ENCODE data around the gene SLC35A3. TPM values are rescaled to one million over a fixed set of nuclear protein-coding genes. Genes with fewer than 3 reads are reported as not detected.

The SLC35A3 gene
- total RNA-seq = 34.7 and 51.5 TPM in 2 replicates

GRCh38 chr1:99969729-99970621 lies at the start of gene SLC35A3:
SLC35A3 (plus strand) TSS chr1:99969996; CDS start chr1:99993555, 23,559 bp downstream.

Other genes starting within 250 kb of the SLC35A3 start
- 12.0 and 27.6 TPM in 2 replicates for gene FRRS1, start 203.4 kb upstream of the SLC35A3 start, total RNA-seq
- 13.7 and 22.5 TPM in 2 replicates for gene AGL, start 119.6 kb upstream of the SLC35A3 start, total RNA-seq
- gene SASS6, start 162.9 kb downstream of the SLC35A3 start, total RNA-seq = 1.5 and 3.6 TPM in 2 replicates
- 12.8 and 18.5 TPM in 2 replicates for gene TRMT13, start 163.2 kb downstream of the SLC35A3 start, total RNA-seq
- 0.30 and 0.37 TPM in 2 replicates for gene LRRC39, start 208.3 kb downstream of the SLC35A3 start, total RNA-seq

All from smooth muscle cell of the umbilical artery (primary cell).